ENCODE results near the gene CRHR1. TPM values are rescaled to one million over a fixed set of nuclear protein-coding genes. Genes with fewer than 3 reads are reported as not detected.

The CRHR1 gene
- not detected for total RNA-seq
- polyA plus RNA-seq = under 1 TPM in 1 of 3 donors, not detected in 2; 0.22 TPM
- long read RNA-seq, donor 1 = 0 reads
- long read RNA-seq, donor 2 = 0 reads

DNA sequence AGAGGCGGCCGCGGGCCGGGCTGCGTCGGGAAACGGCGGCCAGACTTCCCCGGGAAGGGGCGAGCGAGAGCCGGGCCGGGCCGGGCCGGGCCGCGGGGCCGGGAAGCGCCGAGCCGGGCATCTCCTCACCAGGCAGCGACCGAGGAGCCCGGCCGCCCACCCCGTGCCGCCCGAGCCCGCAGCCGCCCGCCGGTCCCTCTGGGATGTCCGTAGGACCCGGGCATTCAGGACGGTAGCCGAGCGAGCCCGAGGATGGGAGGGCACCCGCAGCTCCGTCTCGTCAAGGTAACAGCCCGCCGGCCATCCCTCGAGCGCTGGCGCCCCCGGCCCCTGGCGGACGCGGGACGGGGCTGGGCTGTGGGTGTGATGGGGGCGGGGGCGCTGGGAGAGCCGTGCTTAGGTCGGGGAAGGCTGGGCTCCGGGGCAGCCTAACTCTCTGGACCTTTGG is at the start of gene CRHR1:
CRHR1 (plus strand) TSS at position 28 of the 448 bp plus-strand sequence; CDS start at position 253, 225 bp downstream.
- H3K4me3 ChIP-seq = peak within 1 kb of the TSS; percentile 30 to 72 (median 46)
- intact Hi-C loops (cut with DNase I; ENCODE audit: low total_unique reads) = no loop called here

DNA sequence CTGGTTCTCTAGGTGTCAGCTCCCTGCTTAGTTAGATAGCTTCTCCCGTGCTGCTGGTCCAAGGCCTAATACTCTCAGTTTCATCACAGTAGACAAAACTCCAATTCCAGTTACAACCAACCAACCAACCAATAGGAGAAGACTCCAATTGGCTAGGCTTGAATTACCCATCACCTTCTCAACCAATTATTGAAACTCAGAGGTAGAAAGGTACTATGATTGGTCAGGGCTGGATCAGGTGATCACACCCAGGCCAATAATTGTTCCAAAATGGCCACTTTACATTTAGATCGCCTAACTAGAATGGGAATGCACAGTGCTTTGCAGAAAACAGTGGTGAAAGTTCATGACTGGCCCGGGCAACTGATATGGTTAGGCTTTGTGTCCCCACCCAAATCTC is 49.5 kb upstream of the CRHR1 start:
- TF ChIP-seq POLR2AphosphoS5 (IDR thresholded peaks at IDR 0.05) = no peak
- no peak for TF ChIP-seq POLR2A (IDR thresholded peaks at IDR 0.05)
- TF ChIP-seq, protein P1, sequence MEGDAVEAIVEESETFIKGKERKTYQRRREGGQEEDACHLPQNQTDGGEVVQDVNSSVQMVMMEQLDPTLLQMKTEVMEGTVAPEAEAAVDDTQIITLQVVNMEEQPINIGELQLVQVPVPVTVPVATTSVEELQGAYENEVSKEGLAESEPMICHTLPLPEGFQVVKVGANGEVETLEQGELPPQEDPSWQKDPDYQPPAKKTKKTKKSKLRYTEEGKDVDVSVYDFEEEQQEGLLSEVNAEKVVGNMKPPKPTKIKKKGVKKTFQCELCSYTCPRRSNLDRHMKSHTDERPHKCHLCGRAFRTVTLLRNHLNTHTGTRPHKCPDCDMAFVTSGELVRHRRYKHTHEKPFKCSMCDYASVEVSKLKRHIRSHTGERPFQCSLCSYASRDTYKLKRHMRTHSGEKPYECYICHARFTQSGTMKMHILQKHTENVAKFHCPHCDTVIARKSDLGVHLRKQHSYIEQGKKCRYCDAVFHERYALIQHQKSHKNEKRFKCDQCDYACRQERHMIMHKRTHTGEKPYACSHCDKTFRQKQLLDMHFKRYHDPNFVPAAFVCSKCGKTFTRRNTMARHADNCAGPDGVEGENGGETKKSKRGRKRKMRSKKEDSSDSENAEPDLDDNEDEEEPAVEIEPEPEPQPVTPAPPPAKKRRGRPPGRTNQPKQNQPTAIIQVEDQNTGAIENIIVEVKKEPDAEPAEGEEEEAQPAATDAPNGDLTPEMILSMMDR (IDR thresholded peaks at IDR 0.05 in 8 of 11, conservative IDR thresholded peaks at IDR 0.05 in 3 of 11) = no peak
- intact Hi-C loops (cut with DNase I; ENCODE audit: low total_unique reads) = no loop called here
- Histone ChIP-seq H3K27me3 (replicated peaks in 1 of 7) (peaks cover 0 to 23% (median 0%) of the 10 kb centered on the region in 7 donors), H3K4me3 (no peak overlapping the region), H3K9me3 (peaks cover 0 to 32% (median 19%) of the 10 kb centered on the region in 8 donors), H3K27ac (no peak overlapping the region), H3K4me1 (no peaks in the 10 kb centered on the region), H3K36me3 (no peaks in the 10 kb centered on the region)
- 80 to 87% (median 85%) methylated on average over 3 of the region's 3 CpGs for WGBS, 5 donors
- DNase-seq = no peak

More for the DNA sequence above, at the start of gene CRHR1:
- no peaks in the 10 kb centered on the region for H3K36me3 ChIP-seq
- DNase-seq = no peak
- H3K9me3 ChIP-seq = no peaks in the 10 kb centered on the region
- peaks cover 0 to 100% (median 40%) of the 10 kb centered on the region in 7 donors for H3K27me3 ChIP-seq (replicated peaks in 1 of 7)
- 0 to 2% (median 1%) methylated on average over 29 to 56 of the region's 56 CpGs for WGBS, 5 donors
- TF ChIP-seq, protein P1 (IDR thresholded peaks at IDR 0.05 in 8 of 11, conservative IDR thresholded peaks at IDR 0.05 in 3 of 11) = no peak
- no peak for TF ChIP-seq POLR2AphosphoS5 (IDR thresholded peaks at IDR 0.05)
- TF ChIP-seq POLR2A (IDR thresholded peaks at IDR 0.05) = no peak
- peaks cover 18 to 29% (median 26%) of the 10 kb centered on the region in 6 donors for H3K4me1 ChIP-seq
- H3K27ac ChIP-seq = no peak within 1 kb of the TSS

DNA sequence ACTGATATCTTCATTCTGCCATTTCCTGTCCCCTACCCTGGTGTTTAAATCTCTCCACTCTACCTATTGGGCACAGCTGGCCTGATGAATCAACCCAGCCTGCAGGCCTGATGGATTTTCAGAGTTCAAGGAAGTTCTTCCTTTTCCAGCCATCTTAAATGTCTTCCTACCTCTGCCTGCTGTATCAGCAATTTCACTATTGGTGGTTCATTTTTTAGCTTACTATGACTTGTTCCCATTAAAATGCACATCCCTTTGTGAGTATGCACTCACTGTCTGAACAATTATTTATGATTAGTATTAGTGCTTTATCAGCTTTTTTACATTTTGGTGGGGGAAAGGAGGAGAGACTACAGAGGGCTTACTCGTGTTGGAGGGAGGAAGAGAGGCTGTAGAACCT is 48.6 kb upstream of the CRHR1 start:
- Histone ChIP-seq H3K4me3 (no peak overlapping the region), H3K9me3 (peaks cover 0 to 23% (median 15%) of the 10 kb centered on the region in 8 donors), H3K36me3 (no peaks in the 10 kb centered on the region), H3K27ac (no peak overlapping the region), H3K4me1 (no peaks in the 10 kb centered on the region), H3K27me3 (replicated peaks in 1 of 7) (peaks cover 0 to 27% (median 0%) of the 10 kb centered on the region in 7 donors)
- no peak for TF ChIP-seq POLR2AphosphoS5 (IDR thresholded peaks at IDR 0.05)
- TF ChIP-seq, protein P1 (IDR thresholded peaks at IDR 0.05 in 8 of 11, conservative IDR thresholded peaks at IDR 0.05 in 3 of 11) = no peak
- TF ChIP-seq POLR2A (IDR thresholded peaks at IDR 0.05) = no peak
- intact Hi-C loops (cut with DNase I; ENCODE audit: low total_unique reads) = no loop called here
- DNase-seq = no peak
- WGBS, 5 donors = 0 to 52% (median 2%) methylated on average over 1 of the region's 1 CpG

DNA sequence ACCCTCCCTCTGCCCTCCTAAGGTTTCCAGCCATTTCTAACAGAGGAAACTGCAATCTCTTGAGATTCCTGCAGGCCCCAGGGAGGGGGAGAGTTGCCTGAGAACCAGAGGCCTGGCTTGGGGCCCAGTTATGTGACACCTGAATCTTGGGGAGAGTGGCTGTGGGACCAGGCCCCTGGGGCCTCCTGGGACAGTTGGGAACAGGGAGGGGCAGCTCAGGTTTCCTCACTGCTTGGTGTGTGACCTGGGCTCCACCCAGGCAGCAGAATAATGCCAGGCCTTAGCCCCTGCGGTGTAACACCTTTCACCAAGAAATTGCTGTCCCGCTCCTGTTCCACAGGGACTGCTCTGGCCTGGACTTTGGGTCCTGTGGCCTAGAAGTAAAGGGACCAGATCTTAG is 44.3 kb upstream of the CRHR1 start:
- no peaks in the 10 kb centered on the region for H3K4me1 ChIP-seq
- H3K27me3 ChIP-seq (replicated peaks in 1 of 7) = peaks cover 0 to 34% (median 0%) of the 10 kb centered on the region in 7 donors
- no peak overlapping the region for H3K4me3 ChIP-seq
- peak; percentile 25 for DNase-seq
- intact Hi-C loops (cut with DNase I; ENCODE audit: low total_unique reads) = no loop called here
- TF ChIP-seq, protein P1 (IDR thresholded peaks at IDR 0.05 in 8 of 11, conservative IDR thresholded peaks at IDR 0.05 in 3 of 11) = no peak
- no peak for TF ChIP-seq POLR2AphosphoS5 (IDR thresholded peaks at IDR 0.05)
- TF ChIP-seq POLR2A (IDR thresholded peaks at IDR 0.05) = no peak
- no peaks in the 10 kb centered on the region for H3K36me3 ChIP-seq
- WGBS, 5 donors = 86 to 96% (median 95%) methylated on average over 2 of the region's 2 CpGs
- no peak overlapping the region for H3K27ac ChIP-seq
- no peaks in the 10 kb centered on the region for H3K9me3 ChIP-seq

Measured in spleen (tissue), 13 donors.